Endothelial cell of umbilical vein (primary cell): ENCODE data around the gene CTRB2.

ENCODE experiments used
- CTCF ChIP-seq, 2 donors: IDR thresholded peaks; 1 replicate in 1 of 2; 2 replicates in 1 of 2; pipeline ENCODE4 v1.5.1; 2011; ENCODE audit warnings: low read length in 2 of 2, mild to moderate bottlenecking in 2 of 2, moderate library complexity in 2 of 2, control low read depth in 1 of 2, inconsistent platforms in 1 of 2, low read depth in 1 of 2; ENCODE audit not compliant: insufficient read depth in 1 of 2; ENCODE audit errors: extremely low read depth in 1 of 2
- EZH2 ChIP-seq: IDR thresholded peaks from 2 replicates; pipeline ENCODE4 v1.6.1; 2012; ENCODE audit warnings: borderline replicate concordance, low read depth, mild to moderate bottlenecking, moderate library complexity, low read length, inconsistent platforms; ENCODE audit not compliant: severe bottlenecking
- GATA2 ChIP-seq: IDR thresholded peaks from 2 replicates; pipeline ENCODE4 v1.7.0; 2011; ENCODE audit warnings: low read depth, mild to moderate bottlenecking, moderate library complexity, mixed read lengths, low read length; ENCODE audit not compliant: insufficient read length, insufficient read depth
- MYC ChIP-seq: IDR thresholded peaks from one replicate; pipeline ENCODE4 v1.6.1; 2011; ENCODE audit warnings: mild to moderate bottlenecking, low read depth, low read length
- POLR2A ChIP-seq: IDR thresholded peaks from 2 replicates; pipeline ENCODE4 v1.6.1; 2012; ENCODE audit warnings: low read depth, mild to moderate bottlenecking, control low read depth, low read length
- POLR2AphosphoS5 ChIP-seq: IDR thresholded peaks from 2 replicates; pipeline ENCODE4 v1.6.1; 2012; ENCODE audit warnings: low read depth, mild to moderate bottlenecking, control low read depth, low read length, moderate library complexity; ENCODE audit not compliant: insufficient read depth
- TF ChIP-seq, protein P1 (sequence below): IDR thresholded peaks from 2 replicates; pipeline ENCODE4 v1.6.1; 2011; ENCODE audit not compliant: insufficient read depth, insufficient read length

GRCh38 chr16:75181630-75182029, 25.3 kb downstream of the CTRB2 start:
- TF ChIP-seq POLR2A, result no peak
- no peak for TF ChIP-seq CTCF (IDR thresholded peaks at IDR 0.05; ENCODE audit: extremely low read depth in 1 of 2, insufficient read depth in 1 of 2, low read depth in 1 of 2, low read length in 2 of 2)
- no peak for TF ChIP-seq GATA2
- TF ChIP-seq EZH2, result no peak
- TF ChIP-seq, protein P1, sequence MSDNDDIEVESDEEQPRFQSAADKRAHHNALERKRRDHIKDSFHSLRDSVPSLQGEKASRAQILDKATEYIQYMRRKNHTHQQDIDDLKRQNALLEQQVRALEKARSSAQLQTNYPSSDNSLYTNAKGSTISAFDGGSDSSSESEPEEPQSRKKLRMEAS, result no peak
- TF ChIP-seq POLR2AphosphoS5, result no peak
- no peak for TF ChIP-seq MYC
